CD14-positive monocyte (primary cell): ENCODE data around the gene SMPDL3A. TPM values are rescaled to one million over a fixed set of nuclear protein-coding genes. Genes with fewer than 3 reads are reported as not detected.

Experiments
- DNase-seq, 3 donors: peaks; one replicate each; pipeline ENCODE4 v3.0.0-alpha.2; 2011 to 2022
- H2AFZ ChIP-seq: 2 replicates; pipeline ENCODE4 v1.6.0; 2012; ENCODE audit warnings: mild to moderate bottlenecking, low read depth, low read length, inconsistent platforms; ENCODE audit not compliant: insufficient read depth, poor library complexity, severe bottlenecking
- H3K27ac ChIP-seq, 2 donors: 1 replicate in 1 of 2; 2 replicates in 1 of 2; pipeline ENCODE4 v1.5.1; 2012 to 2013; ENCODE audit warnings: low read length in 2 of 2, control low read depth in 1 of 2, inconsistent platforms in 1 of 2, low read depth in 1 of 2, mild to moderate bottlenecking in 1 of 2
- H3K27me3 ChIP-seq, 2 donors: one replicate each; pipeline versions ENCODE4 v1.6.0 to v1.6.1; 2011 to 2013; ENCODE audit warnings: low read length in 2 of 2; ENCODE audit not compliant: control insufficient read depth in 2 of 2, insufficient read depth in 2 of 2
- H3K36me3 ChIP-seq, 2 donors: replicated peaks in 1 of 2; 1 replicate in 1 of 2; 2 replicates in 1 of 2; pipeline versions ENCODE4 v1.5.1 to v1.6.1; 2012 to 2013; ENCODE audit warnings: low read length in 2 of 2, control low read depth in 1 of 2, inconsistent platforms in 1 of 2, mild to moderate bottlenecking in 1 of 2; ENCODE audit not compliant: insufficient read depth in 2 of 2, control insufficient read depth in 1 of 2
- H3K4me1 ChIP-seq, 2 donors: 1 replicate in 1 of 2; 2 replicates in 1 of 2; pipeline versions ENCODE4 v1.5.1 to v1.6.1; 2012 to 2013; ENCODE audit warnings: low read length in 2 of 2, control low read depth in 1 of 2, inconsistent platforms in 1 of 2, mild to moderate bottlenecking in 1 of 2, moderate library complexity in 1 of 2; ENCODE audit not compliant: insufficient read depth in 2 of 2, control insufficient read depth in 1 of 2
- H3K4me2 ChIP-seq: replicated peaks from 2 replicates; pipeline ENCODE3; 2012; ENCODE audit warnings: low read length, moderate library complexity, mild to moderate bottlenecking; ENCODE audit not compliant: poor library complexity, severe bottlenecking; ENCODE audit errors: extremely low read depth
- H3K4me3 ChIP-seq, 3 experiments: fragments of 200-600 bp in 1 of 3; sonication (generic) in 1 of 3; replicated peaks in 1 of 3; 1 replicate in 2 of 3; 2 replicates in 1 of 3; pipeline ENCODE4 v1.5.1; 2011 to 2013; ENCODE audit warnings: low read length in 3 of 3, mild to moderate bottlenecking in 3 of 3, control low read depth in 2 of 3, low read depth in 2 of 3, inconsistent platforms in 1 of 3, moderate library complexity in 1 of 3
- H3K79me2 ChIP-seq: 2 replicates; pipeline ENCODE4 v1.6.0; 2012; ENCODE audit warnings: mild to moderate bottlenecking, control low read depth, inconsistent platforms, low read length, moderate library complexity; ENCODE audit not compliant: insufficient read depth
- H3K9ac ChIP-seq: 2 replicates; pipeline ENCODE4 v1.6.0; 2017; ENCODE audit warnings: low read length, mild to moderate bottlenecking; ENCODE audit not compliant: insufficient read depth, poor library complexity, severe bottlenecking
- H3K9me3 ChIP-seq, 2 donors: replicated peaks in 1 of 2; 1 replicate in 1 of 2; 2 replicates in 1 of 2; pipeline versions ENCODE4 v1.5.1 to v1.6.1; 2012 to 2013; ENCODE audit warnings: low read length in 2 of 2, control low read depth in 1 of 2; ENCODE audit not compliant: control insufficient read depth in 1 of 2, insufficient read depth in 1 of 2
- H4K20me1 ChIP-seq: 2 replicates; pipeline ENCODE4 v1.6.0; 2012; ENCODE audit warnings: mild to moderate bottlenecking, low read length, control low read depth, moderate library complexity; ENCODE audit not compliant: insufficient read depth
- H3K27ac Mint-ChIP-seq, 7 donors: one replicate each; pipeline ENCODE4 v1.8.0; 2020; ENCODE audit warnings: mild to moderate bottlenecking in 7 of 7, mixed read lengths in 7 of 7, moderate library complexity in 6 of 7, inconsistent platforms in 2 of 7
- H3K27me3 Mint-ChIP-seq, 3 donors: one replicate each; pipeline ENCODE4 v1.8.0; 2021 to 2022; ENCODE audit warnings: low read depth in 3 of 3, mild to moderate bottlenecking in 3 of 3, mixed read lengths in 3 of 3, moderate library complexity in 3 of 3, inconsistent platforms in 1 of 3
- H3K36me3 Mint-ChIP-seq, 2 donors: one replicate each; pipeline ENCODE4 v1.8.0; 2020; ENCODE audit warnings: mixed read lengths in 2 of 2, inconsistent platforms in 1 of 2, mild to moderate bottlenecking in 1 of 2
- H3K4me1 Mint-ChIP-seq: one replicate; pipeline ENCODE4 v1.8.0; 2020; ENCODE audit warnings: mild to moderate bottlenecking, mixed read lengths
- H3K4me3 Mint-ChIP-seq, 2 donors: one replicate each; pipeline ENCODE4 v1.8.0; 2020; ENCODE audit warnings: mild to moderate bottlenecking in 2 of 2, mixed read lengths in 2 of 2, moderate library complexity in 1 of 2
- H3K9me3 Mint-ChIP-seq, 7 donors: one replicate each; pipeline ENCODE4 v1.8.0; 2020 to 2022; ENCODE audit warnings: mixed read lengths in 7 of 7, mild to moderate bottlenecking in 6 of 7, moderate library complexity in 6 of 7, inconsistent platforms in 2 of 7
- WGBS: methylation state at CpG from one replicate; pipeline ENCODE4 v1.1.5; 2013; ENCODE audit warnings: missing lambda C conversion rate; ENCODE audit not compliant: insufficient coverage; 5-methylcytosine and 5-hydroxymethylcytosine counted together
- intact Hi-C, 2 donors: fragments of 100-400 bp; cut with micrococcal nuclease; formaldehyde crosslinking; loops; one replicate each; pipeline versions ENCODE4 v1.15.0 to v1.15.1; 2023
- polyA plus RNA-seq, 3 donors: library from polyadenylated mRNA; depleted of rRNA in 1 of 3; unstranded in 2 of 3; stranded (reverse) in 1 of 3; fragments of 300-500 nt in 2 of 3; fragments of >200 nt in 1 of 3; fragmentation: Illumina TruSeq in 2 of 3; gene quantifications; 1 replicate in 2 of 3; 2 replicates in 1 of 3; pipeline ENCODE4 v1.2.3, GENCODE V29; 2012 to 2021
- TF ChIP-seq, protein P1 (sequence below): fragments of 200-600 bp; IDR thresholded peaks from one replicate; pipeline ENCODE4 v1.8.0; 2022; ENCODE audit warnings: antibody characterized with exemption, mild to moderate bottlenecking

Gene SMPDL3A
- polyA plus RNA-seq, 3 donors = 21.3 to 30.1 (median 21.7) TPM

DNA sequence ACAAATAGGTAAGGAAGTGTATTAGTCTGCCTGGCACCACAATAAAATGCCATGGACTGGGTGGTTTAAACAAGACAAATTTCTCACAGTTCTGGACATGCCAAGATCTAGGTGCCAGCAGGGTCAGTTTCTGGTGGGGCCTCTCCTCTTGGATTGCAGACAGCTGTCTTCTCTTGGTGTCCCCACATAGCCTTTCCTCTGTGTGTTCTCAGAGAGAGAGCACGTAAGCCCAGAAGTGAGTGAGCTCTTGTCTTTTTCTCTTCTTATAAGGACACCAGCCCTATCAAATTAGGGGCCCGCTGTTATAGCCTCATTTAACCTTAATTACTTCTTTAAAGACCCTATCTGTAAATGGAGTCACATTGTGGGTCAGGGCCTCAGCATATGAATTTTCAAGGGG lies 28.3 kb downstream of the SMPDL3A start:
- Histone ChIP-seq H3K4me3 (no peak overlapping the region), H3K4me1 (no peaks in the 10 kb centered on the region), H3K36me3 (no peaks in the 10 kb centered on the region), H3K9ac (no peak overlapping the region), H3K79me2 (no peaks in the 10 kb centered on the region), H4K20me1 (no peaks in the 10 kb centered on the region), H3K4me2 (no peak overlapping the region), H2AFZ (no peak overlapping the region), H3K27me3 (peaks cover 0 to 2% of the 10 kb centered on the region in 2 donors), H3K27ac (no peak overlapping the region), H3K9me3 (no peaks in the 10 kb centered on the region)
- DNase-seq = no peak
- no peaks in the 10 kb centered on the region for H3K36me3 Mint-ChIP-seq
- TF ChIP-seq, protein P1, sequence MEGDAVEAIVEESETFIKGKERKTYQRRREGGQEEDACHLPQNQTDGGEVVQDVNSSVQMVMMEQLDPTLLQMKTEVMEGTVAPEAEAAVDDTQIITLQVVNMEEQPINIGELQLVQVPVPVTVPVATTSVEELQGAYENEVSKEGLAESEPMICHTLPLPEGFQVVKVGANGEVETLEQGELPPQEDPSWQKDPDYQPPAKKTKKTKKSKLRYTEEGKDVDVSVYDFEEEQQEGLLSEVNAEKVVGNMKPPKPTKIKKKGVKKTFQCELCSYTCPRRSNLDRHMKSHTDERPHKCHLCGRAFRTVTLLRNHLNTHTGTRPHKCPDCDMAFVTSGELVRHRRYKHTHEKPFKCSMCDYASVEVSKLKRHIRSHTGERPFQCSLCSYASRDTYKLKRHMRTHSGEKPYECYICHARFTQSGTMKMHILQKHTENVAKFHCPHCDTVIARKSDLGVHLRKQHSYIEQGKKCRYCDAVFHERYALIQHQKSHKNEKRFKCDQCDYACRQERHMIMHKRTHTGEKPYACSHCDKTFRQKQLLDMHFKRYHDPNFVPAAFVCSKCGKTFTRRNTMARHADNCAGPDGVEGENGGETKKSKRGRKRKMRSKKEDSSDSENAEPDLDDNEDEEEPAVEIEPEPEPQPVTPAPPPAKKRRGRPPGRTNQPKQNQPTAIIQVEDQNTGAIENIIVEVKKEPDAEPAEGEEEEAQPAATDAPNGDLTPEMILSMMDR = no peak
- no peaks in the 10 kb centered on the region for H3K9me3 Mint-ChIP-seq
- intact Hi-C loops = no loop called here
- peaks cover 2 to 6% (median 6%) of the 10 kb centered on the region in 3 donors for H3K27me3 Mint-ChIP-seq
- no peaks in the 10 kb centered on the region for H3K4me1 Mint-ChIP-seq
- H3K4me3 Mint-ChIP-seq = no peak overlapping the region
- WGBS = 100% methylated on average over 1 of the region's 2 CpGs
- no peak overlapping the region for H3K27ac Mint-ChIP-seq

DNA sequence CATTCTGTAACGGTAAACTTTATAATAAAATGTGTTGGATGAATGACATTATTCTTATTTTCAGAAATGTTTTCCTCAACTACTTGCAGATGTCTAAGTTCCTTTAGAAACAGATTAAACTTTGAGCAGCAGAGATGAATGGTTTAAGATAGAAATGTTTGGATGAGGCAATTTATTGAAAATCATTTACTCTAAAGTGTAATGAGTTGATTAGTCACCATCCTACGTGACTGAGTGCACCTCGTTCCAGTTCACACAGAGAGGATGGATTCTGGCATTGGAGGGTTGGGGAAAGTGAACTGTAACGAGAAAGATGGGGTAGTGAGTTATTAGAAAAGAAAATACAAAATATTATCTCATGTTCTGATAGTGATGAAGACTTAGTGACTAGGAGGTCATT lies 28.7 kb downstream of the SMPDL3A start:
- Histone ChIP-seq H3K4me1 (no peaks in the 10 kb centered on the region), H3K27ac (no peak overlapping the region), H3K4me2 (no peak overlapping the region), H4K20me1 (no peaks in the 10 kb centered on the region), H3K27me3 (peaks cover 0 to 2% of the 10 kb centered on the region in 2 donors), H3K4me3 (no peak overlapping the region), H3K79me2 (no peaks in the 10 kb centered on the region), H3K9me3 (no peaks in the 10 kb centered on the region), H3K36me3 (no peaks in the 10 kb centered on the region), H3K9ac (no peak overlapping the region), H2AFZ (no peak overlapping the region)
- TF ChIP-seq, protein P1 = no peak
- Mint-ChIP-seq H3K9me3 (peaks cover 0 to 2% (median 0%) of the 10 kb centered on the region in 7 donors), H3K4me1 (no peaks in the 10 kb centered on the region), H3K4me3 (no peak overlapping the region), H3K36me3 (no peaks in the 10 kb centered on the region), H3K27ac (no peak overlapping the region), H3K27me3 (peaks cover 2 to 8% (median 6%) of the 10 kb centered on the region in 3 donors)
- no CpG with 5 or more reads among the region's 4 CpGs for WGBS
- intact Hi-C loops = no loop called here
- DNase-seq = no peak
